HEK293 (cell line): ENCODE results near the gene SHMT2.

ENCODE experiments used
- CTCF ChIP-seq: fragments of 450-650 bp; formaldehyde crosslinking; IDR thresholded peaks from 2 replicates; pipeline ENCODE4 v1.5.1; 2016; ENCODE audit warnings: missing biosample characterization, missing genetic modification characterization
- HOXA7 ChIP-seq: sonication (generic); formaldehyde crosslinking; IDR thresholded peaks from 2 replicates; pipeline ENCODE4 v1.8.1; 2022; ENCODE audit warnings: missing genetic modification reagents, borderline replicate concordance
- SP2 ChIP-seq: fragments of 450-650 bp; formaldehyde crosslinking; IDR thresholded peaks from 2 replicates; pipeline ENCODE4 v1.5.1; 2016; ENCODE audit warnings: missing biosample characterization, missing genetic modification characterization
- ZBTB17 ChIP-seq: fragments of 450-650 bp; formaldehyde crosslinking; IDR thresholded peaks from 2 replicates; pipeline ENCODE4 v1.5.1; 2016; ENCODE audit warnings: missing biosample characterization, missing genetic modification characterization
- ZBTB21 ChIP-seq: fragments of 450-650 bp; formaldehyde crosslinking; IDR thresholded peaks from 2 replicates; pipeline ENCODE4 v1.5.1; 2017; ENCODE audit warnings: missing biosample characterization, missing genetic modification characterization
- ZFP3 ChIP-seq: fragments of 450-650 bp; formaldehyde crosslinking; IDR thresholded peaks from 2 replicates; pipeline ENCODE4 v1.5.1; 2016; ENCODE audit warnings: low read depth, missing biosample characterization, missing genetic modification characterization
- ZNF239 ChIP-seq: fragments of 450-650 bp; formaldehyde crosslinking; IDR thresholded peaks from 2 replicates; pipeline ENCODE4 v1.5.1; 2016; ENCODE audit warnings: missing biosample characterization, missing genetic modification characterization
- ZNF658 ChIP-seq: fragments of 450-650 bp; formaldehyde crosslinking; IDR thresholded peaks from 2 replicates; pipeline ENCODE4; 2016; ENCODE audit warnings: missing biosample characterization, missing genetic modification characterization

- TF ChIP-seq ZFP3 (tag by site-specific recombination): no peak
- TF ChIP-seq ZNF658 (tag by site-specific recombination): no peak
- no peak for TF ChIP-seq ZBTB21 (tag by site-specific recombination)
- no peak for TF ChIP-seq SP2
- no peak for TF ChIP-seq ZBTB17
- TF ChIP-seq HOXA7: no peak
- TF ChIP-seq ZNF239 (tag by site-specific recombination): no peak
- no peak for TF ChIP-seq CTCF (tag by site-specific recombination)
Measured at GRCh38 chr12:57205186-57205585, 24.3 kb upstream of the SHMT2 start.
